Thyroid gland (tissue), 4 donors: ENCODE data around the gene TGFBR3. TPM values are rescaled to one million over a fixed set of nuclear protein-coding genes. Genes with fewer than 3 reads are reported as not detected.

Experiments used
- DNase-seq, 2 donors: peaks; one replicate each; pipeline ENCODE4 v3.0.0-alpha.2; 2019
- H3K27ac ChIP-seq, 3 donors: fragments of 200-600 bp; sonication (generic); 1 replicate in 2 of 3; 2 replicates in 1 of 3; pipeline ENCODE4 v1.5.1; 2016 to 2019; ENCODE audit warnings: mild to moderate bottlenecking in 1 of 3, moderate library complexity in 1 of 3
- H3K27me3 ChIP-seq: fragments of 200-600 bp; sonication (generic); one replicate; pipeline ENCODE4 v1.5.1; 2019
- H3K36me3 ChIP-seq, 2 donors: fragments of 200-600 bp; sonication (generic); one replicate each; pipeline ENCODE4 v1.5.1; 2016 to 2019
- H3K4me1 ChIP-seq, 2 donors: fragments of 200-600 bp; sonication (generic); one replicate each; pipeline ENCODE4 v1.5.1; 2017 to 2019
- H3K4me3 ChIP-seq, 3 donors: fragments of 200-600 bp; sonication (generic); replicated peaks in 1 of 3; 1 replicate in 2 of 3; 2 replicates in 1 of 3; pipeline ENCODE4 v1.5.1; 2016; ENCODE audit warnings: mild to moderate bottlenecking in 1 of 3
- H3K9me3 ChIP-seq: fragments of 200-600 bp; sonication (generic); one replicate; pipeline ENCODE4 v1.5.1; 2017
- POLR2A ChIP-seq, 2 donors: fragments of 450-650 bp; IDR thresholded peaks; one replicate each; pipeline ENCODE4 v1.6.1; 2017; ENCODE audit warnings: antibody characterized with exemption in 2 of 2, mild to moderate bottlenecking in 2 of 2, moderate library complexity in 1 of 2
- WGBS, 2 donors: methylation state at CpG; one replicate each; pipeline ENCODE4 v1.1.5; 2017; 5-methylcytosine and 5-hydroxymethylcytosine counted together
- intact Hi-C: fragments of 100-400 bp; cut with DNase I; formaldehyde crosslinking; loops from one replicate; pipeline ENCODE4 v1.15.1; 2023
- total RNA-seq, 4 donors: library from RNA; depleted of rRNA; stranded (reverse); fragments of >200 nt; gene quantifications; one replicate each; pipeline ENCODE4 v1.2.3, GENCODE V29; 2016
- TF ChIP-seq, protein P1 (sequence below), 6 experiments: fragments of 200-600 bp in 3 of 6; fragments of 450-650 bp in 3 of 6; sonication (generic) in 3 of 6; IDR thresholded peaks; one replicate each; pipeline ENCODE4 v1.5.1; 2016 to 2019; ENCODE audit warnings: antibody characterized with exemption in 6 of 6, mild to moderate bottlenecking in 2 of 6, inconsistent platforms in 1 of 6, moderate library complexity in 1 of 6

Gene TGFBR3
- total RNA-seq, 4 donors from 2014 or later = 37.2 to 223 (median 106) TPM

DNA sequence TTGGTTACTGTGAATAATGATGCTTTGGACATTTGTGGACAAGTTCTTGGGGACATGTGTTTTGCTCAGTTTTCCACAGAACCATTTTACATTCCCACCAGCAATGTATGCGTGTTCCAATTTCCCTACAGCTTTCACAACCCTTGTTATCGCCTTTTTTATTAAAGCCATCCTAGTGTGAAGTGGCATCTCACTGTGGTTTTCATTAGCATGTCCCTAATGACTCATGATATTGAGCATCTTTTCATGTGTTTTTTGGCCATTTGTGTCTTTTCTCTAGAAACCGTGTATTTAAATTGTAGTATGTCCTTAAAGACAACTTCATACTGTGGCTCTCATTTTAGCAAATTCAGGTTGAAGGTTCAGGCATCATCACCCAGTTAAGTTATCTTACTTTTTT is 132.1 kb downstream of the TGFBR3 start:
- 88 to 92% methylated on average over 3 of the region's 3 CpGs for WGBS, 2 donors
- Histone ChIP-seq H3K9me3 (no peaks in the 10 kb centered on the region), H3K4me3 (no peak overlapping the region), H3K27me3 (no peaks in the 10 kb centered on the region), H3K36me3 (no peaks in the 10 kb centered on the region), H3K27ac (no peak overlapping the region), H3K4me1 (peaks cover 19 to 26% of the 10 kb centered on the region in 2 donors)
- intact Hi-C loops = no loop called here
- DNase-seq = no peak
- TF ChIP-seq, protein P1, sequence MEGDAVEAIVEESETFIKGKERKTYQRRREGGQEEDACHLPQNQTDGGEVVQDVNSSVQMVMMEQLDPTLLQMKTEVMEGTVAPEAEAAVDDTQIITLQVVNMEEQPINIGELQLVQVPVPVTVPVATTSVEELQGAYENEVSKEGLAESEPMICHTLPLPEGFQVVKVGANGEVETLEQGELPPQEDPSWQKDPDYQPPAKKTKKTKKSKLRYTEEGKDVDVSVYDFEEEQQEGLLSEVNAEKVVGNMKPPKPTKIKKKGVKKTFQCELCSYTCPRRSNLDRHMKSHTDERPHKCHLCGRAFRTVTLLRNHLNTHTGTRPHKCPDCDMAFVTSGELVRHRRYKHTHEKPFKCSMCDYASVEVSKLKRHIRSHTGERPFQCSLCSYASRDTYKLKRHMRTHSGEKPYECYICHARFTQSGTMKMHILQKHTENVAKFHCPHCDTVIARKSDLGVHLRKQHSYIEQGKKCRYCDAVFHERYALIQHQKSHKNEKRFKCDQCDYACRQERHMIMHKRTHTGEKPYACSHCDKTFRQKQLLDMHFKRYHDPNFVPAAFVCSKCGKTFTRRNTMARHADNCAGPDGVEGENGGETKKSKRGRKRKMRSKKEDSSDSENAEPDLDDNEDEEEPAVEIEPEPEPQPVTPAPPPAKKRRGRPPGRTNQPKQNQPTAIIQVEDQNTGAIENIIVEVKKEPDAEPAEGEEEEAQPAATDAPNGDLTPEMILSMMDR (IDR thresholded peaks at IDR 0.05) = no peak
- no peak for TF ChIP-seq POLR2A (IDR thresholded peaks at IDR 0.05)

DNA sequence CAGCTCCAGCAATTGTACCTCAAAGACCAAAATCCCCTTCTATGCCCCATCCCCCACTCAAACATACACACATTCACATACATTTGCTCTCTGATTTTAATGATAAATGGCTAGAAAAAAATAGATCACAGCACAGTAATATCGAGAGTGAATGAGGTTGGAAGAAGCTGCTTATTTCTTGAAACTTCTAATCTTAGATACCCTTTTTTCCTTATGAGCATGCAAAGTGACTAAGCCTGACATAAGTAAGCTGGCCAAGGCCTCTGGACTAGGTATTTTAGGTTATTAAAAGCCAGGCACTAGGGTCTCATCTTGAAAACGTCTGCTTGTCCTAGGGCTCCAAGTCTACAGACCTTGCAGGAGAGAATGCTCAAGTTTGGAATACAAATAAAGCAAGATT is 133.6 kb downstream of the TGFBR3 start:
- intact Hi-C loops = no loop called here
- no peaks in the 10 kb centered on the region for H3K27me3 ChIP-seq
- peaks cover 19 to 34% of the 10 kb centered on the region in 2 donors for H3K4me1 ChIP-seq
- H3K27ac ChIP-seq = no peak overlapping the region
- no peaks in the 10 kb centered on the region for H3K9me3 ChIP-seq
- 82 to 95% methylated on average over 2 of the region's 2 CpGs for WGBS, 2 donors
- no peak for DNase-seq
- H3K36me3 ChIP-seq = no peaks in the 10 kb centered on the region
- no peak for TF ChIP-seq POLR2A (IDR thresholded peaks at IDR 0.05)
- TF ChIP-seq, protein P1 (IDR thresholded peaks at IDR 0.05) = no peak
- no peak overlapping the region for H3K4me3 ChIP-seq

DNA sequence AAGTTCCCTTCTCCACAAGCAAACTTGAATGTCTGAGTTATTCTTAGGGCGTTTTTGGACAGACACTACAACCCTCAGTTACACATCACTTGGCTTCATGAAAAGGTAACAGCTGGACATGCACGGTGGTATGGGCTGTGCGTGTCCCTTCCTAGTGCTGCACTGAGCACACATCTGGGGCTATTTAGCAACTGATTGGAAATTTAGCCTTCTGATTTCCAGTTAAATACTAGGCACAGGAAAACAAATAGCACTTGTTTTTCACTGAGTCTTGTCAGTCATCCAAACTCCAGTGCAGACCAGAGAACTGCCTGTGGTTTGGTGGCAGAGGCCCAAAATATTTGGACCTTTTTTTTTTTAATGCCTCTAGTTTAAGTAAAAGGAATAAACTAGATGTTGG is 134.7 kb downstream of the TGFBR3 start:
- H3K9me3 ChIP-seq = no peaks in the 10 kb centered on the region
- H3K4me3 ChIP-seq = no peak overlapping the region
- H3K27me3 ChIP-seq = no peaks in the 10 kb centered on the region
- intact Hi-C loops = no loop called here
- H3K27ac ChIP-seq = peak overlapping the region; percentile 19 to 69 (median 66)
- peak; percentile 55 for DNase-seq
- WGBS, 2 donors = 5 to 9% methylated on average over 3 of the region's 3 CpGs
- H3K36me3 ChIP-seq = no peaks in the 10 kb centered on the region
- no peak for TF ChIP-seq POLR2A (IDR thresholded peaks at IDR 0.05)
- TF ChIP-seq, protein P1 (IDR thresholded peaks at IDR 0.05) = no peak
- peaks cover 19 to 34% of the 10 kb centered on the region in 2 donors for H3K4me1 ChIP-seq

DNA sequence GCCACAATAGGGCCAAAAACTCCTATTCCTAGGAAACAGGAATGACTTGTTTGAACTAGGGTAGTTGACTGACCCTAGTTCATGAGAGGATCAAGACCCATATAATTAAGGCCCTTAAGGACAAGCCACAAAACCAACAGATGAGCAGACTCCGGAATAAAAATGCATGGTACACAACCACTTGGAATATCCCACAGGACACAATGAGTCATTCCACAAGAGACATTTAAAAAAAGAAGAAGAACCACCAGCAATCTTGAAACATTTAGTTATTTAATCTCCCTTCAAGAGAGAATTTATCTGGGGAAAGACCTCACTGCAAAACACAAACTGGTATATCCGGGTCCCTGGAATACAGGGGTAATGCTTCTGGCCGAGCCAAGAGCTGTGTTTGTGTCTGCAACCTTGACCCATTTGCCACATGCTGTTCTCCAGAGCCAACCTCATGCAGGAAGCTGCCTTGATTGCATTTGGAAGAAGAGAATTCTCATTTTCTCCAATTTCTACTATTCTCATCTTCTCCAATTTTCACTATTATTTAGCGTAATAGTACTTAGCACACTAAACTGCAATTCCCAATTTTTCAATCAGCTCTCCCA is 135.5 kb downstream of the TGFBR3 start:
- no peak for TF ChIP-seq POLR2A (IDR thresholded peaks at IDR 0.05)
- TF ChIP-seq, protein P1 (IDR thresholded peaks at IDR 0.05) = no peak
- no peaks in the 10 kb centered on the region for H3K36me3 ChIP-seq
- intact Hi-C loops = no loop called here
- WGBS, 2 donors = 74 to 82% methylated on average over 4 of the region's 4 CpGs
- DNase-seq = no peak
- no peak overlapping the region for H3K4me3 ChIP-seq
- no peaks in the 10 kb centered on the region for H3K9me3 ChIP-seq
- no peaks in the 10 kb centered on the region for H3K27me3 ChIP-seq
- H3K27ac ChIP-seq = peak overlapping the region; percentile 19 to 69 (median 66)
- peaks cover 19 to 39% of the 10 kb centered on the region in 2 donors for H3K4me1 ChIP-seq

DNA sequence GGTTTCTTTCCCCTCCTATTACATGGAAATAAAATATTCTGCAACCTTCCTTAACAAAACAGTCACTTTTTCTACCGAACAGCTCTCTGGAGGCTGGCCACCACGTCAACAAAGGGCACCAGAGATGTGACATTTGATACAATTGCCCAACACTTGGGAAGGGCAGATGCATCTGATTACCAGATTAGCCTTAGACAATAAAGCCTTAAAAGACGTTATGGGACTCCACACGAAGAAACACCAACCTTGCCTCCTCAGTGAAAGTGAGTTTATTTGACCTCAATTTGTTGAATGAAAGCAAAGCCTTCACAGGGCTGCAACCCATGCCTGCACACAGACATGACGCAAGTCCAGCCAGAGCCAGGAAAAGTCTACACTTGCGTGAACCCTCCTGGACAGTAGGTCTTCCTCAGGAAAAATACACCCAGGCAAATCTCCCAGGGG is 136.1 kb downstream of the TGFBR3 start:
- peaks cover 20 to 46% of the 10 kb centered on the region in 2 donors for H3K4me1 ChIP-seq
- 85 to 87% methylated on average over 6 of the region's 6 CpGs for WGBS, 2 donors
- intact Hi-C loops = loop anchor here (10.0 kb wide), 2 partner anchors 125 to 135 kb away; partner anchors contain the start of gene TGFBR3
- H3K4me3 ChIP-seq = no peak overlapping the region
- no peaks in the 10 kb centered on the region for H3K27me3 ChIP-seq
- DNase-seq = no peak
- peak overlapping the region in 2 of 3 donors; percentile 66 to 69 for H3K27ac ChIP-seq
- H3K9me3 ChIP-seq = no peaks in the 10 kb centered on the region
- no peak for TF ChIP-seq POLR2A (IDR thresholded peaks at IDR 0.05)
- TF ChIP-seq, protein P1 (IDR thresholded peaks at IDR 0.05) = no peak
- no peaks in the 10 kb centered on the region for H3K36me3 ChIP-seq
